GM19397 (cell line): ENCODE measurements around the gene MSN.
A peak's percentile ranks its signal among the peaks of the same experiment; 100 is the strongest.
"Not testable (repeated sequence)": the region's sequence is repeated elsewhere in the genome, so short reads cannot be mapped to it uniquely, and the experiment has no call there.

ENCODE experiments used
- ATAC-seq: cut with Tn5 transposase; IDR thresholded peaks from one replicate; pipeline ENCODE4 v1.9.1; 2021; ENCODE audit warnings: mild to moderate bottlenecking, moderate library complexity; ENCODE audit not compliant: unreplicated experiment

The MSN gene

DNA sequence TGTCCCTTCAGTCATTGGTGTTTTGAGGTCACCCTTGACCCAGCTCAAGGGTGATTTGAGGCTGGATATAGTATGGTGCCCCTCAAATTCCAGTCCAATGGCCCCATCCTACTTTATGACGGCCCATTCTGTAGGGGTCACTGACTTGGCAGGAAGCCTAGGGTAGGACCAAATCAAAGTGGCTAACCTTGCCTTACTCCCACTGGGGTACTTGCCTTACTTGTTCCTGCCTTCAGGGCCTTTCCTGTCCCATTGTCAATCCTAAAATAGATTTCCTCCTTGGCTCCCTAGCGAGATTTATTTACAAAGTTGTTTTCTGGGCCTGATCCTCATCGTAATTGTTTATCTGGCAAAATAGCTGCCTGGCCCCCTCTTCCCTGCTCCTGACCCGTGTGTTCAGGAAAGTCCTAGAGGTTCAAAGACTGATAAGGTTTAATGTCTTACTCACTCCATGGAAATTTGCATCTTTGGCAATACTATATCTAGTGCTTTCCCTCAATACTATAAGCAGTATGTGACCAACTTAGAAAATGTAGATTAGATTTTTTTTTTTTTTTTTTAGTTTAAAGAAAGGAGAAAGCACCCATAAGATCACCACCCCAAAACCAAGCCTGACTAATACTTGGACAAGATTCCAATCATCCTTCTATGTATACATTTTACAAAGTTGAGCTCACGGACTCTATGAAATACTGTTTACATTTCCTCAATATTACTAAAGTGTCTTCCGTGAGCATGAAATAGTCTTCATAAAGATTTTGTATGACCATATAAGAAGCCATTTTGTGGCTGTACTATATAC, 44.8 kb downstream of the MSN start:
- ATAC-seq: no peak

DNA sequence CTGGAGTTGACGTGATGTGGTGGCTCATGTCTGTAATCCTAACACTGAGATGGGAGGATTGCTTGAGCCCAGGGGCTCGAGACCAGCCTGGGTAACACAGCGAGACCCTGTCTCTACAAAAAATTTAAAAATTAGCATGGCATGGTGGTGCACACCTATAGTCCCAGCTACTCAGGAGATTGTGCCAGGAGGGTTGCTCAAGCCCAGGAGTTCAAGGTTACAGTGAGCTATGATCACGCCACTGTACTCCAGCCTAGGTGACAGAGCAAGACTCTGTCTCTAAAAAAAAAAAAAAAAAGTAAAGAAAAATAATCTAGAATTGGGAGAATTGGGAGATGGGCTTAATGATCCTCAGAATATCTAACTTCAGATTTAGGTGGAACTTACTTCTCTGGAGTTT, 51.1 kb downstream of the MSN start:
- ATAC-seq: no peak

DNA sequence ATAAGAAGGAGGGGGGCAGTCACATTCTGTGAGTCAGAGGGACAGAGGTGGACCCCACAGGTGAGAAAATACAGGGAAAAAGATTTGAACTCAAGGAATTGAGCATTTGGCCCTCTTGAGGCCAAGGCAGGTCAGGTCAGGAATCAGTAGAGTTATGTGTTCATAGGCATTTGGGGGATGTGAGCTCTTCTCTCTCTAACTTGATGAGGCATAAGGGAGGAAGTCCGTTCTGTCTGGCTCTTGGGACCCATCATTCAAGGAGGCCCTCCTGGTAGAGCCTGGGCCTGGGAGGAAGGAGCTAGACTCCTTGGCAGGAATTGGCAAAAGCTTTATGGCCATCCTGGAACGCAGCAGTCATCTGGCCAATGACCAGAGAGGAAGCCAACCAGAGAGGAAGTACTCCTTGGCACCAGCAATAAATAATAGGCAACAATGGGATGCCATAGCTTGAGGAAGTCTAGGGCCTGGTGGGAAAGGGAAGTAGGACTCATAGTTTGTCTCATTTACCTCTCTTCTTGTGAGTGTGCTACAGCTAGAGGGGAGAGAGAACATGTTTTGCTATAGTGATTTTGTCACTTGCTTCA, 53.0 kb downstream of the MSN start:
- ATAC-seq: no peak

DNA sequence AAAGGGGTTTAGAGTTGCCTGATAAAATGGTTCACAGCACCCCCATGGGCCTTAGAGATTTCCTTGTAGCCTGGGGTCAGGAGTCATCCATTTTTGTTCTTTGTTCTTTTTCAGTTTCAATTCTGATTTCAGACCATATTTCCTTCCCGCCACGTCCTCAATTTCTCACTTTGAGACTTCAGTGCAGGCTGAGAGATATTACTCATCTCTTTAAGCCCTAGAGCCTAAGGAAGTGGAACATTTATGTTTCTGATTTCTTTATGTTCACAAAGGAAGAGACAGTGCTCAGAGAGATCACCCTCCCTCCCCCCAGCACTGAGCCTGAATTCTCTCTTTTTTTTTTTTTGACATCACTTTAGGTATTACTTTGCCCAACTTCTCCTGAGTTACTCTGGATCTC, 56.3 kb downstream of the MSN start:
- peak; percentile 61 for ATAC-seq

GRCh38 chrX:65726715-65727114, 59.3 kb downstream of the MSN start:
- no peak for ATAC-seq

GRCh38 chrX:65731684-65732289, 64.3 kb downstream of the MSN start:
- ATAC-seq: no peak

DNA sequence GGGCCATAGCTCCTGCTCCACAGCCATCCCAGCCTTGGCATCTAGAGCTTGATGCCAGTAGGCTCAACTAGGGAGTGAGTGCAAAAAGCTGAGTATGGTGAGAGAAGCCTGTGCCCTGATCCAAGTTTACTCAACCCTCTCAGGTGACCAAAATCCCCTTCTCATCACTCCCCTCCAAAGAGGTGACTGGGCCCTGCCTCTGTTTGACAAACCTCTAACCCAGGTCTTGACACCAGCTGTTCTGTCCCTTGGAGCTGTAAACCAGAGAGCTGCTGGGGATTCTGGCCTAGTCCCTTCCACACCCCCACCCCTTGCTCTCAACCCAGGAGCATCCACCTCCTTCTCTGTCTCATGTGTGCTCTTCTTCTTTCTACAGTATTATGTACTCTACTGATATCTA, 73.5 kb downstream of the MSN start:
- ATAC-seq: no peak

- no peak for ATAC-seq
Measured at GRCh38 chrX:65741823-65742222, 74.4 kb downstream of the MSN start.

DNA sequence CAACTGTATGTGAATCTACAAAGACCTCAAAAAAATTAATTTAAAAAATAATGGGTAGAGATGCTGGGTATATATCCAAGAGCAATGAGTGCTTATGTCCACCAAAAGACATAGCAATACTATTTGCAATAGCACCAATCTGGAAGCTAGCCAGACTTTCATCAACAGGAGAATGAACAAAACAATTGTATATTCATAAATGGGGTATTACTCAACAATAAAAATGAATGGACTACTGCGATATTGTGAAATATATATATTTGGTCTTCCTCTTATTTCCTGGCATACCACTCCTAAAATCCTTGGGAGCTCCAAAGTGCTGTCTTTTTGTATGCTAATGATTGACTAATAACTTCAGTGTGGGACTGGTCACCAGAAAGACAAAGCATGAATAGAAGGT, 77.5 kb downstream of the MSN start:
- no peak for ATAC-seq

GRCh38 chrX:65745427-65745826, 78.0 kb downstream of the MSN start:
- no peak for ATAC-seq

DNA sequence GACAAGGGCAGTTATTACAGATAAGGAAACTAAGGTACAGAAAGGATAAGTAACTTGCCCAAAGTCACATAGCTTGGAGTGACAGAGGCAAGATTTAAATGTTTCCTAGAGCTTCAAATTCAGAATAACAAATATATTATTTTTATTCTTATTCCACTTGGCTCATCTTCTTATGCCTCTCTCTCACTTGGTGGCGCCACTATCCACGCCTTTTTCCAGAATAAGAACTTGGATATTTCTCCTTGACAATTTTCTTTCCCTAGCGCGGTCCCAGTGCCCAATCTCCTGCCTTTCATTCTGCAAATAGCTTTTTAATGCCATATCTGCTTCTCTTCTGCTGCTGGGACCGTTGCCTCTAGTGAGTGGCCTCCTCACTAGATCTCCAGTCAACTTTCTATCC, 78.5 kb downstream of the MSN start:
- ATAC-seq: no peak

- ATAC-seq: peak; percentile 91
Measured at GRCh38 chrX:65750674-65751469, 83.4 kb downstream of the MSN start.

GRCh38 chrX:65751519-65751918, 84.1 kb downstream of the MSN start:
- no peak for ATAC-seq

DNA sequence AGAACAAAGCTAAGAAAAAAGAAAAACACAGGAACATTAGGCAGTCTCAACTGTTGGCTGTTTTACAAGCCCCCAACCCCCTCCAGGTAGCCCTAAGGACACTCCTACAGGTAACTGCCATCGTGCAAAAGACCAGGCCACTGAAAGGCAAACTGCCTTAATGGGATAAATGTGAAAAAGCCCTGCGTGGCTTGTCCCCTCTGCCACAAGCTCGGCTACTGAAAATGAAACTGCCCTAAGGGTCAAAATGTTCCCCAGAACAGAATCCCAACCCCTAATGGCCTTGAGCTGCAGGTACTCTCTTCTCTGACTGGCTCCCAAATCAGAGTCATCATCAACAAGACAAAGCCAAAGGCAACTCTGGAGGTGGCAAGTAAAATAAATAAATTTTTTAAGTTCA, 84.8 kb downstream of the MSN start:
- ATAC-seq: no peak

DNA sequence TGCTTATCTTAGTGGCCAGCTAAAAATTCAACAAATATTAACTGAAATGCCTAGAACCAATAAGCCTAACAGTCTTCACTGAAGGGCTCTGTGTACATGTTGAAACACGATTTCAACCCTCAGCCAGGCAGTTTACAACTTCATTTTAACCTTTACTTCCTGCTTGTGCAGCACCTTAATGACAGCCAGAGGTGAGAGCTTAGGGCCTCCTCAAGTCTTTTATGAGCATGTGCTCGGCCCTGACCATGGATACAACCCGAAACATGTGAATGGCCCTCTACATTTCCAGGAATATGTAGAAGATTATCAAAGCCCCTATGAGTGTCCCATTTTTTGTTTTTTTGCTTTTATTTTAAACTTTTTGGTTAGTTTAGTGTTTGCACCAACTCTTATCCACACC, 88.3 kb downstream of the MSN start:
- no peak for ATAC-seq

DNA sequence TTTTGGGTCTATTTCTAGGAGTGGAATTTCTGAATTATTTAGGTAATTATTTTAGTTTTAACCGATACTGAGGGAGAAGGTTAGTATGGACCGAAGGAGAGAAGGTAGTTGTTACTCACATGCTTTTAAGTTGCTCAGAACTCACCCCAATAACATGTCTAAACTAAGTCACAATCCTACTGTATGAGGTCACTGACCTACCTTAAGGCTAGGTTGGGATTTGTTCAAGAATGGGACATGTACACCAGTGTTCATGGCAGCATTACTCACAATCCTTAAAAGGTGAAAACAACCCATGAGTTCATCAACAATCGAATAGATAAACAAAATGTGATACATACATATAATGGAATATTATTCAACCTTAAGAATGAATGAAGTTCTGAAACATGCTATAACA, 90.5 kb downstream of the MSN start:
- ATAC-seq: no peak

DNA sequence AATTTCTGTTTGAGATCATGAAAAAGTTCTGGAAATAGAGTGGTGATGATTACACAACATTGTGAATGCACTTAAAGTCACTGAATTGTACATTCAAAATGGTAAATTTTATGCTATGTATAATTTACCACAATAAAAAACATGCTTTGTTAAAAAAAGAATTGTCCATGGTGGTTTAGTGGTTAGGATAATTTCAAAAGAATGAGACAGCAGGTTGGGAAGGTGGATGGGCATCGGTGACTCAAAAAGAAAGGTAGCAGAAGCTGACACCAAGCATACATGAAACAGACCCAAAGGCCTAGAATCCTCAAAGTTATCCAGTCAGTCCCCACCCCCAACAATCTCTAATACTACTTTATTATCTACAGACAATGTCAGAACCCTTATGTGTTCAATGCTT, 91.1 kb downstream of the MSN start:
- ATAC-seq: no peak

GRCh38 chrX:65759525-65759924, 92.1 kb downstream of the MSN start:
- not testable (repeated sequence) for ATAC-seq

- no peak for ATAC-seq
Measured at GRCh38 chrX:65769564-65770292, 102.3 kb downstream of the MSN start.

DNA sequence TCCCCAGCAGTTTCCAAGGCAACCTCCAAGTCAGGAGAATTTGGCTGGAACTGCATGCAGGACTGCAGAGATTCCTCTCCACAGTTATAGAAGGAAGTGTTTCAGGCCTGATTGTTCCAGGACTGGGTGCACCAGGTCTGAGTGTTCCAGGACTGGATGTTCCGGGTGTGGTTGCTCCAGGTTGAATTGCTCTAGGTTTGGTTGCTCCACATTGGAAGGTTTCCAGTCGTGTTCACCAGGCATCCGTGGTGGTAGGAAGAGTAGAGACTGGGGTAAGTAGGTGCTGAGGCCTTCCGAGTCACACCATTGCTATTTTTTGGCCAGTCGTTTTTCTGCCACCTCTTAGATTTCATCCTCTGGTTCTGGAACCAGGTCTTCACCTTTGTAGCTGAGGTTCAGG, 105.4 kb downstream of the MSN start:
- no peak for ATAC-seq

GRCh38 chrX:65781845-65782244, 114.4 kb downstream of the MSN start:
- no peak for ATAC-seq
